CD14-positive monocyte (primary cell): ENCODE results near the gene ABCC3. TPM values are rescaled to one million over a fixed set of nuclear protein-coding genes. Genes with fewer than 3 reads are reported as not detected.
A peak's percentile ranks its signal among the peaks of the same experiment; 100 is the strongest.

Experiments used
- DNase-seq, 3 donors: peaks; one replicate each; pipeline ENCODE4 v3.0.0-alpha.2; 2011 to 2022
- H2AFZ ChIP-seq: 2 replicates; pipeline ENCODE4 v1.6.0; 2012; ENCODE audit warnings: mild to moderate bottlenecking, low read depth, low read length, inconsistent platforms; ENCODE audit not compliant: insufficient read depth, poor library complexity, severe bottlenecking
- H3K27ac ChIP-seq, 2 donors: 1 replicate in 1 of 2; 2 replicates in 1 of 2; pipeline ENCODE4 v1.5.1; 2012 to 2013; ENCODE audit warnings: low read length in 2 of 2, control low read depth in 1 of 2, inconsistent platforms in 1 of 2, low read depth in 1 of 2, mild to moderate bottlenecking in 1 of 2
- H3K27me3 ChIP-seq, 2 donors: one replicate each; pipeline versions ENCODE4 v1.6.0 to v1.6.1; 2011 to 2013; ENCODE audit warnings: low read length in 2 of 2; ENCODE audit not compliant: control insufficient read depth in 2 of 2, insufficient read depth in 2 of 2
- H3K36me3 ChIP-seq, 2 donors: replicated peaks in 1 of 2; 1 replicate in 1 of 2; 2 replicates in 1 of 2; pipeline versions ENCODE4 v1.5.1 to v1.6.1; 2012 to 2013; ENCODE audit warnings: low read length in 2 of 2, control low read depth in 1 of 2, inconsistent platforms in 1 of 2, mild to moderate bottlenecking in 1 of 2; ENCODE audit not compliant: insufficient read depth in 2 of 2, control insufficient read depth in 1 of 2
- H3K4me1 ChIP-seq, 2 donors: 1 replicate in 1 of 2; 2 replicates in 1 of 2; pipeline versions ENCODE4 v1.5.1 to v1.6.1; 2012 to 2013; ENCODE audit warnings: low read length in 2 of 2, control low read depth in 1 of 2, inconsistent platforms in 1 of 2, mild to moderate bottlenecking in 1 of 2, moderate library complexity in 1 of 2; ENCODE audit not compliant: insufficient read depth in 2 of 2, control insufficient read depth in 1 of 2
- H3K4me2 ChIP-seq: replicated peaks from 2 replicates; pipeline ENCODE3; 2012; ENCODE audit warnings: low read length, moderate library complexity, mild to moderate bottlenecking; ENCODE audit not compliant: poor library complexity, severe bottlenecking; ENCODE audit errors: extremely low read depth
- H3K4me3 ChIP-seq, 3 experiments: fragments of 200-600 bp in 1 of 3; sonication (generic) in 1 of 3; replicated peaks in 1 of 3; 1 replicate in 2 of 3; 2 replicates in 1 of 3; pipeline ENCODE4 v1.5.1; 2011 to 2013; ENCODE audit warnings: low read length in 3 of 3, mild to moderate bottlenecking in 3 of 3, control low read depth in 2 of 3, low read depth in 2 of 3, inconsistent platforms in 1 of 3, moderate library complexity in 1 of 3
- H3K79me2 ChIP-seq: 2 replicates; pipeline ENCODE4 v1.6.0; 2012; ENCODE audit warnings: mild to moderate bottlenecking, control low read depth, inconsistent platforms, low read length, moderate library complexity; ENCODE audit not compliant: insufficient read depth
- H3K9ac ChIP-seq: 2 replicates; pipeline ENCODE4 v1.6.0; 2017; ENCODE audit warnings: low read length, mild to moderate bottlenecking; ENCODE audit not compliant: insufficient read depth, poor library complexity, severe bottlenecking
- H3K9me3 ChIP-seq, 2 donors: replicated peaks in 1 of 2; 1 replicate in 1 of 2; 2 replicates in 1 of 2; pipeline versions ENCODE4 v1.5.1 to v1.6.1; 2012 to 2013; ENCODE audit warnings: low read length in 2 of 2, control low read depth in 1 of 2; ENCODE audit not compliant: control insufficient read depth in 1 of 2, insufficient read depth in 1 of 2
- H4K20me1 ChIP-seq: 2 replicates; pipeline ENCODE4 v1.6.0; 2012; ENCODE audit warnings: mild to moderate bottlenecking, low read length, control low read depth, moderate library complexity; ENCODE audit not compliant: insufficient read depth
- H3K27ac Mint-ChIP-seq, 7 donors: one replicate each; pipeline ENCODE4 v1.8.0; 2020; ENCODE audit warnings: mild to moderate bottlenecking in 7 of 7, mixed read lengths in 7 of 7, moderate library complexity in 6 of 7, inconsistent platforms in 2 of 7
- H3K27me3 Mint-ChIP-seq, 3 donors: one replicate each; pipeline ENCODE4 v1.8.0; 2021 to 2022; ENCODE audit warnings: low read depth in 3 of 3, mild to moderate bottlenecking in 3 of 3, mixed read lengths in 3 of 3, moderate library complexity in 3 of 3, inconsistent platforms in 1 of 3
- H3K36me3 Mint-ChIP-seq, 2 donors: one replicate each; pipeline ENCODE4 v1.8.0; 2020; ENCODE audit warnings: mixed read lengths in 2 of 2, inconsistent platforms in 1 of 2, mild to moderate bottlenecking in 1 of 2
- H3K4me1 Mint-ChIP-seq: one replicate; pipeline ENCODE4 v1.8.0; 2020; ENCODE audit warnings: mild to moderate bottlenecking, mixed read lengths
- H3K4me3 Mint-ChIP-seq, 2 donors: one replicate each; pipeline ENCODE4 v1.8.0; 2020; ENCODE audit warnings: mild to moderate bottlenecking in 2 of 2, mixed read lengths in 2 of 2, moderate library complexity in 1 of 2
- H3K9me3 Mint-ChIP-seq, 7 donors: one replicate each; pipeline ENCODE4 v1.8.0; 2020 to 2022; ENCODE audit warnings: mixed read lengths in 7 of 7, mild to moderate bottlenecking in 6 of 7, moderate library complexity in 6 of 7, inconsistent platforms in 2 of 7
- WGBS: methylation state at CpG from one replicate; pipeline ENCODE4 v1.1.5; 2013; ENCODE audit warnings: missing lambda C conversion rate; ENCODE audit not compliant: insufficient coverage; 5-methylcytosine and 5-hydroxymethylcytosine counted together
- intact Hi-C, 2 donors: fragments of 100-400 bp; cut with micrococcal nuclease; formaldehyde crosslinking; loops; one replicate each; pipeline versions ENCODE4 v1.15.0 to v1.15.1; 2023
- polyA plus RNA-seq, 3 donors: library from polyadenylated mRNA; depleted of rRNA in 1 of 3; unstranded in 2 of 3; stranded (reverse) in 1 of 3; fragments of 300-500 nt in 2 of 3; fragments of >200 nt in 1 of 3; fragmentation: Illumina TruSeq in 2 of 3; gene quantifications; 1 replicate in 2 of 3; 2 replicates in 1 of 3; pipeline ENCODE4 v1.2.3, GENCODE V29; 2012 to 2021
- TF ChIP-seq, protein P1 (sequence below): fragments of 200-600 bp; IDR thresholded peaks from one replicate; pipeline ENCODE4 v1.8.0; 2022; ENCODE audit warnings: antibody characterized with exemption, mild to moderate bottlenecking

The ABCC3 gene
- polyA plus RNA-seq, 3 donors: 2.7 to 74.5 (median 11.4) TPM

GRCh38 chr17:50618300-50618699 lies 16.4 kb upstream of the ABCC3 start:
- Histone ChIP-seq H3K9me3 (no peaks in the 10 kb centered on the region), H3K79me2 (no peaks in the 10 kb centered on the region), H3K36me3 (no peaks in the 10 kb centered on the region), H2AFZ (no peak overlapping the region), H3K4me1 (peaks cover 36 to 46% of the 10 kb centered on the region in 2 donors), H3K9ac (no peak overlapping the region), H3K27me3 (no peaks in the 10 kb centered on the region), H3K27ac (peak overlapping the region in 1 of 2 donors; percentile 47), H3K4me3 (no peak overlapping the region), H4K20me1 (no peaks in the 10 kb centered on the region), H3K4me2 (peak overlapping the region; percentile 26)
- intact Hi-C loops: no loop called here
- H3K9me3 Mint-ChIP-seq: peaks cover 0 to 3% (median 0%) of the 10 kb centered on the region in 7 donors
- DNase-seq: peak in 2 of 3 donors; percentile 14 to 38
- WGBS: 58% methylated on average over 3 of the region's 4 CpGs
- no peak overlapping the region for H3K4me3 Mint-ChIP-seq
- H3K4me1 Mint-ChIP-seq: peaks cover 45% of the 10 kb centered on the region
- H3K27me3 Mint-ChIP-seq: peaks cover 11 to 29% (median 13%) of the 10 kb centered on the region in 3 donors
- peaks cover 0 to 3% of the 10 kb centered on the region in 2 donors for H3K36me3 Mint-ChIP-seq
- TF ChIP-seq, protein P1, sequence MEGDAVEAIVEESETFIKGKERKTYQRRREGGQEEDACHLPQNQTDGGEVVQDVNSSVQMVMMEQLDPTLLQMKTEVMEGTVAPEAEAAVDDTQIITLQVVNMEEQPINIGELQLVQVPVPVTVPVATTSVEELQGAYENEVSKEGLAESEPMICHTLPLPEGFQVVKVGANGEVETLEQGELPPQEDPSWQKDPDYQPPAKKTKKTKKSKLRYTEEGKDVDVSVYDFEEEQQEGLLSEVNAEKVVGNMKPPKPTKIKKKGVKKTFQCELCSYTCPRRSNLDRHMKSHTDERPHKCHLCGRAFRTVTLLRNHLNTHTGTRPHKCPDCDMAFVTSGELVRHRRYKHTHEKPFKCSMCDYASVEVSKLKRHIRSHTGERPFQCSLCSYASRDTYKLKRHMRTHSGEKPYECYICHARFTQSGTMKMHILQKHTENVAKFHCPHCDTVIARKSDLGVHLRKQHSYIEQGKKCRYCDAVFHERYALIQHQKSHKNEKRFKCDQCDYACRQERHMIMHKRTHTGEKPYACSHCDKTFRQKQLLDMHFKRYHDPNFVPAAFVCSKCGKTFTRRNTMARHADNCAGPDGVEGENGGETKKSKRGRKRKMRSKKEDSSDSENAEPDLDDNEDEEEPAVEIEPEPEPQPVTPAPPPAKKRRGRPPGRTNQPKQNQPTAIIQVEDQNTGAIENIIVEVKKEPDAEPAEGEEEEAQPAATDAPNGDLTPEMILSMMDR: no peak
- H3K27ac Mint-ChIP-seq: no peak overlapping the region

DNA sequence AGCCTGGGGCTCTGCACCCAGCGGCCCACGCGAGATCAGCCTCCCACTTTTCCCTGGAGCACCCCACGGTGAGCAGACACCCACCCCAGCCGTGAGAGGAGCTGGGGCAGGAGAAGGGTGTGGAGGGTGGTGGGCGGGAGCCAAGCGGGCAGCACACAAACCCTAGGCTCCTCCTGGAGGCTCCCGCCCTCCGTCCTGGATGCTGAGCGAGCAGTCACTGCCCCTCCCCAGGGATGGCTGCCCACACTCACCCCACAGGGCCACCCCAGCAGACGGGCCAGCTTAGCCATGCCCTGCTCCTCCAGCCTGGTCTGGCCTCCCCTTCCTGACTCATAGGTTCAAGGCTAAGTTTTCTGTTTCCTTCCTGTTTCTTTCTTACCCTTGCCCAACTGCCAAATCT lies 15.7 kb upstream of the ABCC3 start:
- H3K4me1 ChIP-seq: peaks cover 34 to 48% of the 10 kb centered on the region in 2 donors
- peak overlapping the region; percentile 28 for H3K9ac ChIP-seq
- H3K27me3 ChIP-seq: no peaks in the 10 kb centered on the region
- Mint-ChIP-seq H3K4me1 (peaks cover 40% of the 10 kb centered on the region), H3K9me3 (peaks cover 0 to 3% (median 0%) of the 10 kb centered on the region in 7 donors), H3K27me3 (peaks cover 11 to 27% (median 13%) of the 10 kb centered on the region in 3 donors), H3K27ac (peak overlapping the region in 4 of 7 donors; percentile 45 to 82 (median 57)), H3K4me3 (peak overlapping the region; percentile 48 to 71), H3K36me3 (peaks cover 0 to 3% of the 10 kb centered on the region in 2 donors)
- TF ChIP-seq, protein P1: no peak
- no peaks in the 10 kb centered on the region for H3K79me2 ChIP-seq
- intact Hi-C loops: no loop called here
- peak overlapping the region in 1 of 3 experiments; percentile 23 for H3K4me3 ChIP-seq
- H4K20me1 ChIP-seq: no peaks in the 10 kb centered on the region
- peak overlapping the region in 1 of 2 donors; percentile 47 for H3K27ac ChIP-seq
- no peaks in the 10 kb centered on the region for H3K36me3 ChIP-seq
- H2AFZ ChIP-seq: no peak overlapping the region
- H3K9me3 ChIP-seq: no peaks in the 10 kb centered on the region
- H3K4me2 ChIP-seq: peak overlapping the region; percentile 26
- peak; percentile 80 to 85 (median 84) for DNase-seq
- WGBS: 48% methylated on average over 4 of the region's 11 CpGs
